Prostate gland (tissue), 2 donors: ENCODE data around the gene NHERF2. TPM values are rescaled to one million over a fixed set of nuclear protein-coding genes. Genes with fewer than 3 reads are reported as not detected.

Experiments
- DNase-seq: peaks from one replicate; pipeline ENCODE4 v3.0.0-alpha.2; 2019; ENCODE audit warnings: low spot score
- H3K27ac ChIP-seq, 2 donors: fragments of 200-600 bp; sonication (generic); 2 replicates each; pipeline ENCODE4 v1.5.1; 2017 to 2019
- H3K27me3 ChIP-seq: fragments of 200-600 bp; sonication (generic); replicated peaks from 2 replicates; pipeline ENCODE4 v1.5.1; 2019; ENCODE audit not compliant: insufficient read depth
- H3K36me3 ChIP-seq, 2 donors: fragments of 200-600 bp; sonication (generic); 1 replicate in 1 of 2; 2 replicates in 1 of 2; pipeline versions ENCODE4 v1.5.1 to v1.8.1; 2017 to 2019
- H3K4me1 ChIP-seq: fragments of 200-600 bp; sonication (generic); replicated peaks from 2 replicates; pipeline ENCODE4 v1.5.1; 2019
- H3K4me3 ChIP-seq, 2 donors: fragments of 200-600 bp; sonication (generic); 2 replicates each; pipeline ENCODE4 v1.5.1; 2017 to 2019
- H3K9me3 ChIP-seq: fragments of 200-600 bp; sonication (generic); 2 replicates; pipeline ENCODE4 v1.5.1; 2017
- CTCF ChIP-seq, 4 experiments: fragments of 200-600 bp in 2 of 4; fragments of 450-650 bp in 2 of 4; sonication (generic) in 2 of 4; IDR thresholded peaks; 1 replicate in 3 of 4; 2 replicates in 1 of 4; pipeline ENCODE4 v1.5.1; 2016 to 2019; ENCODE audit warnings: antibody characterized with exemption in 4 of 4, mild to moderate bottlenecking in 2 of 4, moderate library complexity in 2 of 4
- POLR2A ChIP-seq: fragments of 450-650 bp; IDR thresholded peaks from one replicate; pipeline ENCODE4 v1.6.1; 2016; ENCODE audit warnings: antibody characterized with exemption, mild to moderate bottlenecking
- POLR2AphosphoS5 ChIP-seq: sonication (generic); formaldehyde crosslinking; IDR thresholded peaks from one replicate; pipeline ENCODE4 v1.6.1; 2017; ENCODE audit warnings: antibody characterized with exemption
- WGBS: methylation state at CpG from one replicate; pipeline ENCODE4 v1.1.5; 2018; 5-methylcytosine and 5-hydroxymethylcytosine counted together
- intact Hi-C: fragments of 100-400 bp; cut with DNase I; formaldehyde crosslinking; loops from one replicate; pipeline ENCODE4 v1.14.2; 2022
- total RNA-seq, 2 donors: library from RNA; depleted of rRNA; stranded (reverse); fragments of >200 nt; gene quantifications; one replicate each; pipeline ENCODE4 v1.1.0, GENCODE V29; 2016

NHERF2 gene
- total RNA-seq, 2 donors from 2014 or later, result 118 to 170 TPM

DNA sequence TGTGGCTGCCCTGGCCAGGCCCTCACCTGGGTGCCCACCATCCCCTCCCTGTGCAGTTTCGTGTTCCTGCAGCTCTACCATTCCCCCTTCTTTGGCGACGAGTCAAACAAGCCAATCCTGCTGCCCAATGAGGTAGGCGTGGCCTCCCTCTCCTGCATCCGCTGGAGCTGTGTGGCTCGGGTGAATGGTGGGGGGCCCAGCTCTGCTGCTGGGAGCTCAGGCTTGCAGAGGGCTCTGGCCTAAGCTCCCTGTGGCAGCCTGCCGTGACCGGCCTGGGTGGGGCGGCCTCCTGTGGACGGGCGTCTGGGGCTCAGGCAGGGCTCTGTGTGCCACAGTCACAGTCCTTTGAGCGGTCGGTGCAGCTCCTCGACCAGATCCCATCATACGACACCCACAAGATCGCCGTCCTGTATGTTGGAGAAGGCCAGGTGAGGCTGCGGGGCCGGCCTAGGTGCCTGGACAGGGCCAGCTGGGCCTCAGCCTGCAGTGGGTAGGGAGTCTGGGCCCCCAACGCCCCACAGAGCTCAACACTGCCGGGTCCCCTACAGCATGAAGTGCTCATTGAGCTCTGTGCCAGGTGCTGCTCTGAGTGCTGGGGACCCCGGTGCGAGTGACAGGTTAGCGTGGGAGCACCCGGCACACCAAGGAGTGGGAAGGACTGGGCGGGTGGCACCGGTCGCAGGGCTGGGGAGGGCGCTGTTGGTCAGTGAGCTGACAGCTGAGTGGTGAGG is 58.4 kb downstream of the NHERF2 start:
- Histone ChIP-seq H3K27me3 (no peaks in the 10 kb centered on the region), H3K36me3 (peaks cover 0 to 13% of the 10 kb centered on the region in 2 donors), H3K9me3 (no peaks in the 10 kb centered on the region), H3K4me3 (no peak overlapping the region), H3K27ac (peak overlapping the region; percentile 88 to 92), H3K4me1 (peaks cover 33% of the 10 kb centered on the region)
- TF ChIP-seq POLR2A (no peak), POLR2AphosphoS5 (no peak), CTCF (IDR thresholded peaks at IDR 0.05) (no peak)
- intact Hi-C loops, result no loop called here
- no peak for DNase-seq
- 91% methylated on average over 27 of the region's 29 CpGs for WGBS

DNA sequence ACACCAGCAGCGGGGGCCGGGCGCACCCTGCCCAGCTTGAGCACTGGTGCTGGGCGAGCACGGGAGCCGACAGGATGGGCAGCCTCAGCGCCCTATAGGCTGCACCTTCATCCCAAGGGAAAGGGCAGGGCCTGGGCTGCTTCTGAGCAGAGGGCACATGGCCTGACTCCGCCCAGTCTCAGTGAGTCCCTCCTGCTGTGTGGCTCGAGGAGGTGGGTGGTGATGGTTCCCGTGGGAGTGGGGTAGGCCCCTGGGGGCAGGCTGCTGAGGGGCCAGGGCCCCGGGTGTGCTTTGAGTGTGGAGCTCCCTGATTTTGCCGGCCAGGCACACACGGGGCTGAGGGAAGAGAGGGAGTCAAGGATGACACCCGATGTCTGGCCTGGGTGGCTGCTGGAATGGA is 59.0 kb downstream of the NHERF2 start:
- no peak overlapping the region for H3K4me3 ChIP-seq
- H3K4me1 ChIP-seq, result peaks cover 35% of the 10 kb centered on the region
- H3K9me3 ChIP-seq, result no peaks in the 10 kb centered on the region
- peak overlapping the region; percentile 88 to 92 for H3K27ac ChIP-seq
- intact Hi-C loops, result no loop called here
- DNase-seq, result no peak
- TF ChIP-seq CTCF (IDR thresholded peaks at IDR 0.05), result no peak
- TF ChIP-seq POLR2AphosphoS5, result no peak
- no peak for TF ChIP-seq POLR2A
- peaks cover 0 to 14% of the 10 kb centered on the region in 2 donors for H3K36me3 ChIP-seq
- no peaks in the 10 kb centered on the region for H3K27me3 ChIP-seq
- WGBS, result 69% methylated on average over 11 of the region's 14 CpGs

DNA sequence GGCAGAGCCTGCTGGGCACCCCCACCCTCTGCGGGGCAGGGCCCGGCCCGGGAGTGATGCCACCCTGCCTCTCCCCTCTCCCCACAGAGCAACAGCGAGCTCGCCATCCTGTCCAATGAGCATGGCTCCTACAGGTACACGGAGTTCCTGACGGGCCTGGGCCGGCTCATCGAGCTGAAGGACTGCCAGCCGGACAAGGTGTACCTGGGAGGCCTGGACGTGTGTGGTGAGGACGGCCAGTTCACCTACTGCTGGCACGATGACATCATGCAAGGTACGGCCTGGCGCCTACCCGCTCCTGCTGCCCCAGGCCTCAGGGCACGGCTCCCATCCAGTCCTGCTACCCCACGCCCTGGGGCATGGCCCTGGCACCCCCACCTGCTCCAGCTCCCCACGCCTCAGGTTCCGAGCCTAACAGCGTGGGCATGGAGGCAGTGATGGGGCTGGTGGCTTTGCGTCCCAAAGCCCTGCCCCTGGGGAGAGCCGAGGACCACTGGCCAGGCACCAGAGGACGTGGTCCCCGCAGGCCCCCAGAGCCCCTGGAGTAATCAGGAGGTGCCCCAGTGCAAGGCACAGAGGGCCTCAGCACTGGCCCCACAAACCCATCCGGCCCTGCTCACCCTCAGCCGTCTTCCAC is 59.5 kb downstream of the NHERF2 start:
- peak; percentile 84 for DNase-seq
- Histone ChIP-seq H3K36me3 (peaks cover 0 to 18% of the 10 kb centered on the region in 2 donors), H3K4me3 (no peak overlapping the region), H3K4me1 (peaks cover 36% of the 10 kb centered on the region), H3K27ac (peak overlapping the region; percentile 88 to 92), H3K27me3 (no peaks in the 10 kb centered on the region), H3K9me3 (no peaks in the 10 kb centered on the region)
- intact Hi-C loops, result no loop called here
- WGBS, result 78% methylated on average over 24 of the region's 27 CpGs
- TF ChIP-seq CTCF (IDR thresholded peaks at IDR 0.05) (no peak), POLR2AphosphoS5 (peak; percentile 91)

DNA sequence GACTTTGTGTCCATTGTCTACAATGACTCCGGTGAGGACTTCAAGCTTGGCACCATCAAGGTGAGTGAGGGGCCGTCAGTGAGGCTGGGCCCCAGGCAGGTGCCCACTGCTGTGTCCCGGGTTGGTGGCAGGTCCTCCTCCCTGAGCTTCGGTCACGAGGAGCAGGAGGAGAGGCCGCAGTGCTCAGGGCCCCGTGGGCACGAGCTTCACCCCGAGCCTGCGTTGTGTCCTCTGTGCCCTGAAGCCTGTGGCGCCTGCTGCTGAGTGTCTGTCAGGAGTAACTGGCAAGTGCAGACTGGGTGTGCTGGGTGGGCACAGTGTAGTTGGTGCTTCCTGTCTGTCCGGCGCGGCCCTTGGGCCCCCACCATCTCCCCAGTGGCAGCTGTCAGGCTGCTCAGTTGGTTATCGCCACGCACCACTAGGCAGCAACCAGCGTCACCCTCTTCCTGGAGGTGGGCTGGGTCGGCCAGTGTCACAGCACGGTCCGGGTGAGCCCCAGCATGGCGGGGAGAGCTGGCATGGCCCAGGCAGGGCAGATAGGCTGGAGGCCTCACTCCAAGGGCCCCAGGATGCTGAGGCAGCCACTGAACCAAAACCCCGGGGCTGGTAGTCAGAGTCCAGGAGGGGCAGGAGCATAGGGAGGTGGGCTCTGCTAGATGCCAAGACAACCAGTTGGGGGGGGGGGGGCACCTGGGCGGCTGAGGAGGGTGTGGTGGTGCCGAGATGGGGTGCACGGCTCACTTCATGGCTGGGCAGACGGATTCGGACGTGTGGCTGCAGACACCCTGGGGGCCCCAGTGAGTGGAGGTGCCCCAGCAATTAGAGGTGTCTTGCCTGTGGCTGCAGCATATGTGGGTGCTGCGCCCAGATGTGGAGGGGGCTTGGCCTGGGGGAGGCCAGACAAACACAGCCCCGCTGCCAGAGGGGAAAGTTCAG is 60.4 kb downstream of the NHERF2 start:
- WGBS, result 88% methylated on average over 29 of the region's 30 CpGs
- peak overlapping the region; percentile 88 to 92 for H3K27ac ChIP-seq
- no peaks in the 10 kb centered on the region for H3K27me3 ChIP-seq
- no peak for DNase-seq
- intact Hi-C loops, result no loop called here
- H3K4me1 ChIP-seq, result peaks cover 35% of the 10 kb centered on the region
- H3K4me3 ChIP-seq, result no peak overlapping the region
- peaks cover 0 to 21% of the 10 kb centered on the region in 2 donors for H3K36me3 ChIP-seq
- no peaks in the 10 kb centered on the region for H3K9me3 ChIP-seq
- TF ChIP-seq POLR2AphosphoS5 (no peak), CTCF (IDR thresholded peaks at IDR 0.05) (no peak), POLR2A (no peak)
